ENCODE data around the gene NOS1AP.

GRCh38 chr1:162193221-162193620 is 123.7 kb downstream of the NOS1AP start:
- TF ChIP-seq POLR2A (IDR thresholded peaks at IDR 0.05; ENCODE audit: low read depth, low read length) = no peak
- no peak for TF ChIP-seq POLR2AphosphoS5 (IDR thresholded peaks at IDR 0.05; ENCODE audit: insufficient read depth, low read depth, low read length)
- no peak for TF ChIP-seq CTCF (IDR thresholded peaks at IDR 0.05; ENCODE audit: extremely low read depth in 1 of 2, insufficient read depth in 1 of 2, low read depth in 1 of 2, low read length in 2 of 2)
- TF ChIP-seq EZH2 (IDR thresholded peaks at IDR 0.05; ENCODE audit: borderline replicate concordance, low read depth, low read length, severe bottlenecking) = no peak
- no peak for TF ChIP-seq MYC (IDR thresholded peaks at IDR 0.05; ENCODE audit: low read depth, low read length)
- TF ChIP-seq JUN (IDR thresholded peaks at IDR 0.05; ENCODE audit: borderline replicate concordance, insufficient read depth, insufficient read length, low read depth) = no peak
- no peak for TF ChIP-seq FOS (IDR thresholded peaks at IDR 0.05; ENCODE audit: borderline replicate concordance, insufficient read depth, low read length)
